Mesenchymal stem cell (in vitro differentiated cells and primary cell): ENCODE measurements around the gene FGGY.

ENCODE experiments used
- DNase-seq: peaks from one replicate; pipeline ENCODE4 v3.0.0-alpha.2; 2013
- H2AFZ ChIP-seq: one replicate; pipeline ENCODE4 v1.6.1; 2013; ENCODE audit warnings: low read depth, mild to moderate bottlenecking, control low read depth, inconsistent platforms, low read length, moderate library complexity
- H2AK5ac ChIP-seq: 2 replicates; pipeline ENCODE4 v1.6.1; 2013; ENCODE audit warnings: low read length, moderate library complexity, mild to moderate bottlenecking, inconsistent platforms; ENCODE audit not compliant: severe bottlenecking
- H2BK120ac ChIP-seq: one replicate; pipeline ENCODE4 v1.6.1; 2013; ENCODE audit warnings: low read depth, mild to moderate bottlenecking, inconsistent platforms, low read length, moderate library complexity
- H2BK12ac ChIP-seq, 2 experiments: one replicate each; pipeline ENCODE4 v1.6.1; 2013; ENCODE audit warnings: inconsistent platforms in 2 of 2, low read length in 2 of 2, mild to moderate bottlenecking in 2 of 2, moderate library complexity in 2 of 2, control low read depth in 1 of 2
- H2BK15ac ChIP-seq: one replicate; pipeline ENCODE4 v1.6.1; 2013; ENCODE audit warnings: mild to moderate bottlenecking, low read depth, inconsistent platforms; ENCODE audit not compliant: poor library complexity, severe bottlenecking
- H2BK5ac ChIP-seq: 2 replicates; pipeline ENCODE4 v1.6.1; 2013; ENCODE audit warnings: low read depth, mild to moderate bottlenecking, low read length, control low read depth, inconsistent platforms; ENCODE audit not compliant: poor library complexity, severe bottlenecking
- H3K14ac ChIP-seq, 2 experiments: one replicate each; pipeline ENCODE4 v1.6.1; 2013; ENCODE audit warnings: inconsistent platforms in 2 of 2, low read length in 2 of 2, control low read depth in 1 of 2, mild to moderate bottlenecking in 1 of 2, moderate library complexity in 1 of 2
- H3K18ac ChIP-seq, 2 experiments: one replicate each; pipeline ENCODE4 v1.6.1; 2013; ENCODE audit warnings: inconsistent platforms in 2 of 2, low read length in 2 of 2, control low read depth in 1 of 2, low read depth in 1 of 2, mild to moderate bottlenecking in 1 of 2
- H3K23ac ChIP-seq, 2 experiments: one replicate each; pipeline ENCODE4 v1.6.1; 2013; ENCODE audit warnings: inconsistent platforms in 2 of 2, low read length in 2 of 2, mild to moderate bottlenecking in 2 of 2, moderate library complexity in 2 of 2, control low read depth in 1 of 2
- H3K27ac ChIP-seq: 2 replicates; pipeline ENCODE4 v1.5.1; 2013; ENCODE audit warnings: mild to moderate bottlenecking, moderate library complexity, low read length, control low read depth, inconsistent platforms; ENCODE audit not compliant: poor library complexity, severe bottlenecking
- H3K27me3 ChIP-seq, 2 experiments: 2 replicates each; pipeline versions ENCODE4 v1.6.1 to v1.7.0; 2013; ENCODE audit warnings: low read length in 2 of 2, mild to moderate bottlenecking in 2 of 2, moderate library complexity in 2 of 2, control low read depth in 1 of 2, inconsistent platforms in 1 of 2; ENCODE audit not compliant: control insufficient read depth in 1 of 2, insufficient read depth in 1 of 2
- H3K36me3 ChIP-seq, 2 experiments: 2 replicates each; pipeline versions ENCODE4 v1.6.1 to v1.7.0; 2013; ENCODE audit warnings: low read length in 2 of 2, control low read depth in 1 of 2, inconsistent platforms in 1 of 2, low read depth in 1 of 2, mild to moderate bottlenecking in 1 of 2; ENCODE audit not compliant: insufficient read depth in 2 of 2, control insufficient read depth in 1 of 2
- H3K4ac ChIP-seq, 2 experiments: one replicate each; pipeline ENCODE4 v1.6.1; 2013; ENCODE audit warnings: inconsistent platforms in 2 of 2, low read length in 2 of 2, mild to moderate bottlenecking in 2 of 2, moderate library complexity in 2 of 2, control low read depth in 1 of 2, low read depth in 1 of 2
- H3K4me1 ChIP-seq: 2 replicates; pipeline ENCODE4 v1.6.1; 2013; ENCODE audit warnings: low read depth, low read length, control low read depth; ENCODE audit not compliant: control insufficient read depth, insufficient read depth
- H3K4me2 ChIP-seq: 2 replicates; pipeline ENCODE4 v1.6.1; 2013; ENCODE audit warnings: low read length, mild to moderate bottlenecking, inconsistent platforms; ENCODE audit not compliant: poor library complexity, severe bottlenecking
- H3K4me3 ChIP-seq, 2 experiments: 2 replicates each; pipeline versions ENCODE4 v1.5.1 to v1.7.0; 2013; ENCODE audit warnings: low read length in 2 of 2, mild to moderate bottlenecking in 2 of 2, control low read depth in 1 of 2, low read depth in 1 of 2; ENCODE audit not compliant: insufficient read depth in 1 of 2
- H3K79me1 ChIP-seq: replicated peaks from 2 replicates; pipeline ENCODE4 v1.6.1; 2013; ENCODE audit warnings: mild to moderate bottlenecking, control low read depth, low read length, inconsistent platforms; ENCODE audit not compliant: poor library complexity, severe bottlenecking
- H3K9ac ChIP-seq: 2 replicates; pipeline ENCODE4 v1.7.0; 2013; ENCODE audit warnings: mild to moderate bottlenecking, low read length, moderate library complexity
- H3K9me3 ChIP-seq: 2 replicates; pipeline ENCODE4 v1.7.0; 2013; ENCODE audit warnings: mild to moderate bottlenecking, low read length; ENCODE audit not compliant: control insufficient read depth
- H4K8ac ChIP-seq: one replicate; pipeline ENCODE4 v1.6.1; 2013; ENCODE audit warnings: inconsistent platforms, mild to moderate bottlenecking, low read length, moderate library complexity
- H4K91ac ChIP-seq: one replicate; pipeline ENCODE4 v1.6.1; 2013; ENCODE audit warnings: mild to moderate bottlenecking, low read length, inconsistent platforms
- WGBS: methylation state at CpG from one replicate; pipeline ENCODE4 v1.1.7; 2013; ENCODE audit warnings: mixed read lengths; 5-methylcytosine and 5-hydroxymethylcytosine counted together

The FGGY gene

GRCh38 chr1:59404796-59405195, 107.9 kb downstream of the FGGY start:
- Histone ChIP-seq H3K4me1 (no peaks in the 10 kb centered on the region), H3K9me3 (no peaks in the 10 kb centered on the region), H2BK12ac (no peak overlapping the region), H2BK120ac (no peak overlapping the region), H2BK5ac (no peak overlapping the region), H3K23ac (no peak overlapping the region), H3K27ac (no peak overlapping the region), H3K4me3 (peak overlapping the region in 1 of 2 experiments; percentile 5), H2AK5ac (no peak overlapping the region), H3K79me1 (peaks cover 1% of the 10 kb centered on the region), H4K8ac (no peak overlapping the region), H3K4ac (no peak overlapping the region), H3K9ac (no peak overlapping the region), H3K27me3 (no peaks in the 10 kb centered on the region), H3K18ac (no peak overlapping the region), H2BK15ac (no peak overlapping the region), H4K91ac (no peak overlapping the region), H2AFZ (no peak overlapping the region), H3K4me2 (no peak overlapping the region), H3K14ac (peak overlapping the region in 1 of 2 experiments; percentile 35), H3K36me3 (no peaks in the 10 kb centered on the region)
- no peak for DNase-seq
- 88% methylated on average over 7 of the region's 8 CpGs for WGBS

GRCh38 chr1:59406437-59407164, 109.7 kb downstream of the FGGY start:
- Histone ChIP-seq H3K4me1 (no peaks in the 10 kb centered on the region), H3K4ac (no peak overlapping the region), H2AFZ (no peak overlapping the region), H4K8ac (no peak overlapping the region), H2BK15ac (no peak overlapping the region), H2AK5ac (no peak overlapping the region), H2BK12ac (no peak overlapping the region), H3K27me3 (no peaks in the 10 kb centered on the region), H3K9ac (no peak overlapping the region), H3K36me3 (no peaks in the 10 kb centered on the region), H3K23ac (no peak overlapping the region), H2BK120ac (no peak overlapping the region), H3K4me3 (no peak overlapping the region), H3K79me1 (peaks cover 1% of the 10 kb centered on the region), H3K18ac (no peak overlapping the region), H3K14ac (no peak overlapping the region), H3K9me3 (no peaks in the 10 kb centered on the region), H3K4me2 (no peak overlapping the region), H4K91ac (no peak overlapping the region), H3K27ac (no peak overlapping the region), H2BK5ac (no peak overlapping the region)
- DNase-seq: no peak
- 100% methylated on average over 3 of the region's 4 CpGs for WGBS

GRCh38 chr1:59408608-59409240, 111.8 kb downstream of the FGGY start:
- no peak overlapping the region for H4K91ac ChIP-seq
- H2AFZ ChIP-seq: no peak overlapping the region
- H2BK5ac ChIP-seq: no peak overlapping the region
- no peak overlapping the region for H3K18ac ChIP-seq
- H3K9ac ChIP-seq: peak overlapping the region; percentile 26
- H3K14ac ChIP-seq: no peak overlapping the region
- no peaks in the 10 kb centered on the region for H3K79me1 ChIP-seq
- H3K23ac ChIP-seq: no peak overlapping the region
- H3K27ac ChIP-seq: no peak overlapping the region
- WGBS: 67% methylated on average over 4 of the region's 4 CpGs
- no peak overlapping the region for H2AK5ac ChIP-seq
- no peak for DNase-seq
- H3K9me3 ChIP-seq: no peaks in the 10 kb centered on the region
- no peaks in the 10 kb centered on the region for H3K36me3 ChIP-seq
- H3K4me1 ChIP-seq: no peaks in the 10 kb centered on the region
- no peak overlapping the region for H2BK15ac ChIP-seq
- H4K8ac ChIP-seq: no peak overlapping the region
- no peak overlapping the region for H3K4ac ChIP-seq
- no peak overlapping the region for H3K4me2 ChIP-seq
- no peaks in the 10 kb centered on the region for H3K27me3 ChIP-seq
- no peak overlapping the region for H2BK12ac ChIP-seq
- no peak overlapping the region for H2BK120ac ChIP-seq
- H3K4me3 ChIP-seq: no peak overlapping the region

GRCh38 chr1:59409549-59409948, 112.7 kb downstream of the FGGY start:
- no peak for DNase-seq
- H3K27ac ChIP-seq: no peak overlapping the region
- no peaks in the 10 kb centered on the region for H3K36me3 ChIP-seq
- H3K18ac ChIP-seq: no peak overlapping the region
- H3K4me3 ChIP-seq: no peak overlapping the region
- no peaks in the 10 kb centered on the region for H3K79me1 ChIP-seq
- H3K4ac ChIP-seq: no peak overlapping the region
- H2BK120ac ChIP-seq: no peak overlapping the region
- H3K27me3 ChIP-seq: no peaks in the 10 kb centered on the region
- no peak overlapping the region for H2AK5ac ChIP-seq
- H2BK12ac ChIP-seq: no peak overlapping the region
- H3K9me3 ChIP-seq: no peaks in the 10 kb centered on the region
- no peak overlapping the region for H3K23ac ChIP-seq
- no peaks in the 10 kb centered on the region for H3K4me1 ChIP-seq
- H2BK15ac ChIP-seq: no peak overlapping the region
- H4K8ac ChIP-seq: no peak overlapping the region
- no peak overlapping the region for H2AFZ ChIP-seq
- no peak overlapping the region for H2BK5ac ChIP-seq
- no peak overlapping the region for H3K4me2 ChIP-seq
- H3K14ac ChIP-seq: no peak overlapping the region
- H4K91ac ChIP-seq: no peak overlapping the region
- no peak overlapping the region for H3K9ac ChIP-seq
